Stimulated activated effector memory CD8-positive, alpha-beta T cell treated with anti-CD3 and anti-CD28 coated beads, Interleukin-12 subunit alpha, Interleukin-12 subunit beta, amount 100 ng/mL, for 72 hours (primary cell): ENCODE measurements around the gene NKD2.
"Not testable (repeated sequence)": the region's sequence is repeated elsewhere in the genome, so short reads cannot be mapped to it uniquely, and the experiment has no call there.

Experiments
- ATAC-seq: fragments of 150-1000 bp; cut with Tn5 transposase; 2 replicates; pipeline ENCODE4 v1.10.0; 2021
- DNase-seq, 2 donors: peaks; one replicate each; pipeline ENCODE4 v3.0.0; 2021 to 2022; ENCODE audit warnings: low spot score in 2 of 2
- H3K27ac Mint-ChIP-seq: one replicate; pipeline ENCODE4 v1.8.0; 2022; ENCODE audit warnings: mild to moderate bottlenecking, mixed read lengths
- H3K36me3 Mint-ChIP-seq: one replicate; pipeline ENCODE4 v1.8.0; 2022; ENCODE audit warnings: mild to moderate bottlenecking, mixed read lengths
- H3K4me1 Mint-ChIP-seq: one replicate; pipeline ENCODE4 v1.8.0; 2022; ENCODE audit warnings: mixed read lengths
- H3K4me3 Mint-ChIP-seq: one replicate; pipeline ENCODE4 v1.8.0; 2022; ENCODE audit warnings: mild to moderate bottlenecking, mixed read lengths
- H3K9me3 Mint-ChIP-seq: one replicate; pipeline ENCODE4 v1.8.0; 2022; ENCODE audit warnings: mixed read lengths

NKD2 gene

DNA sequence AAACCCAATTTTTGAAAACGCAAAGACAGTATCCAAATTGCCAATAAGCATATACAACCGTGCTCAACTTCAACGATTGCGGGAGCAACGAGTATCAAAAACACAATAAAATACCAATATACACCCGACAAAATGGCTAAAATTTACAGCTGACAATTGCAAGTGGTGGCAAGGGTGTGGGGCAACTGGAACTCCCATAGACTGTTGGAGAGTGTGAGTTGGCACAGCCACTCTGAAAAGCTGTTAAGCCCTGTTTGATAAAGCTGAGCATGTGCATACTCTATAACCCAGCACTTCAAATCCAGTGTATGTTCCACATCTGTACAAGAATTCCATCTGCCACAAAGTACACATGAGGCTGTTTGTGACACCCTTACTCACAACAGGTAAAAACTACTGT lies 20.3 kb upstream of the NKD2 start:
- H3K4me1 Mint-ChIP-seq, result no peaks in the 10 kb centered on the region
- no peak overlapping the region for H3K27ac Mint-ChIP-seq
- no peak for DNase-seq
- no peak overlapping the region for H3K4me3 Mint-ChIP-seq
- H3K36me3 Mint-ChIP-seq, result no peaks in the 10 kb centered on the region
- ATAC-seq, result no peak
- H3K9me3 Mint-ChIP-seq, result peaks cover 9% of the 10 kb centered on the region

- Mint-ChIP-seq H3K9me3 (peaks cover 5% of the 10 kb centered on the region), H3K4me3 (no peak overlapping the region), H3K4me1 (no peaks in the 10 kb centered on the region), H3K27ac (no peak overlapping the region), H3K36me3 (no peaks in the 10 kb centered on the region)
- no peak for ATAC-seq
- DNase-seq, result no peak
Observed at GRCh38 chr5:989961-990530, 18.6 kb upstream of the NKD2 start.

DNA sequence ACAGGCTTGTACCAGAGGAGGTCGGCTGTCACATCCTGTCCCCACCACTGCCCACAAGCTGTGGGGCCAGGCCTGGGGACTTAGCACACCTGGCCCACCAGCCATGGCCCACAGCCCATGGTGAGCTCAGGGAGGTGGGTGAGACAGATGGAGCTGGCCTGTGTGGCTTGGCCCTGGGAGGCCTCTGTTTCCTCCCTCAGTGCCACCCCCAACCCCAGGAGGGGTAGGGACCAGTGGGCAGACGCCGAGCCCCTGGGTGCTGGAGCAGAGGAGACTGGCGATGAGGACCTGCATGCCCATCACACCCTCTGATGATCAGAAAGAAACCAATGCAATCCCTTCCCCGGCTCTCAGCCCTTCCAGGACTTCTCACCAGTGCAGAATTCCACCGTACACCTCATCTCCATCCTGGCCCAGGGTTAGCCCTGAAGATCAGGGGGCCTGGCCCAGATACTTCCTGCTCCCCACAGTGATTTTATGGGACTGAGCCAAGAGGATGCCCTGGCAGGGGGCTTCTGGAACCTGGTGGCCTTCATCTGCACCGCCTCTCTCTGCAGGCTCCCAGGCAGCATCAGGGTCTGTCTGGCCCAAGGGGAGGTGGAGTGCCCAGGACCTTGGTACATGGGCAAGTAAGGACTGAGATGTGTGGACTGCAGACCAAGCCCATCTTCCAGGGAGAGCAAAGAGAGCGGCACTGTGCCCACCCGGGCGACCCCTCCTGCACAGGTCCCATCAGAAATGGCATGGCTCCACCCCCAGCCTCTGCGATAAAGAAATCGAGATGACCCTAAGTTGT lies 16.9 kb upstream of the NKD2 start:
- ATAC-seq, result no peak

DNA sequence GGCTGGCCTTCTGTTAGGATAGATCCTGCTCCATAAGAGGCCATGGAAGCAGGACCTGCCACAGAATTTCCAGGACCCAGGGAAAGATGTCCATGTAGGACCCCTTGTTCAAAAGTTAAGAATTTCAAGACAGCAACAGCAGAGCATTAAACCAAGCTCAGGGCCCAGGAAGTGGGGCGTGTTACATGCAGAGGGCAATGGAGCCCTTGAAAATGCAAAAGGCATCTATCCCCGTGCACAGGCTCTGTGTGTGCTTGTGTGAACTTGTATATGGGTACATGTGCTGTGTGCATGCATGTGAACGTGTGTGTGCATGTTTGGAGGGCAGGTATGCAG lies 14.4 kb upstream of the NKD2 start:
- Mint-ChIP-seq H3K9me3 (no peaks in the 10 kb centered on the region), H3K36me3 (no peaks in the 10 kb centered on the region), H3K27ac (no peak overlapping the region), H3K4me3 (no peak overlapping the region), H3K4me1 (peaks cover 6% of the 10 kb centered on the region)
- DNase-seq (no peak), ATAC-seq (no peak)

More for the DNA sequence above, 16.9 kb upstream of the NKD2 start:
- Mint-ChIP-seq H3K27ac (no peak overlapping the region), H3K36me3 (no peaks in the 10 kb centered on the region), H3K4me3 (no peak overlapping the region), H3K4me1 (no peaks in the 10 kb centered on the region), H3K9me3 (peaks cover 5% of the 10 kb centered on the region)
- no peak for DNase-seq

DNA sequence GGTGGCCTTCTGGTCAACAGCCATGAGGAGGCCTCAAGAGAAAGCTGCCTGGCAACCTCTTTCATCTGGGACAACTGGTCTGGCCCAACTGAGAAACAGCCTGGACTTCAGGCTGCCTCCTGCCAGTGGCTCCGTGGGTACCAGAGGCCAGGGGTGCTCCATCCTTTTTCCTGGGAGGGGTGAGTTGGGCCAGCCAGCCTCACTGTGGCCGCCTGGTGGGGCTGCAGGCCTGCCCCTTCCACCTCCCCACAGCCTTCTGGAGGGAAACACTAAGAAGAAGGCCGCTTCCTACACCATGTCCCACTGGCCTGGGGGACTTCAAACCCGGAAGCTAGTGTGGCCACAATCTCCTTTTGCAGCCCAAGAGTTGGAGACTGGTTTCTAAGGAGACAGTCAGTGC lies 13.8 kb upstream of the NKD2 start:
- Mint-ChIP-seq H3K4me1 (peaks cover 6% of the 10 kb centered on the region), H3K36me3 (no peaks in the 10 kb centered on the region), H3K27ac (no peak overlapping the region), H3K4me3 (no peak overlapping the region), H3K9me3 (no peaks in the 10 kb centered on the region)
- ATAC-seq (no peak), DNase-seq (no peak)

DNA sequence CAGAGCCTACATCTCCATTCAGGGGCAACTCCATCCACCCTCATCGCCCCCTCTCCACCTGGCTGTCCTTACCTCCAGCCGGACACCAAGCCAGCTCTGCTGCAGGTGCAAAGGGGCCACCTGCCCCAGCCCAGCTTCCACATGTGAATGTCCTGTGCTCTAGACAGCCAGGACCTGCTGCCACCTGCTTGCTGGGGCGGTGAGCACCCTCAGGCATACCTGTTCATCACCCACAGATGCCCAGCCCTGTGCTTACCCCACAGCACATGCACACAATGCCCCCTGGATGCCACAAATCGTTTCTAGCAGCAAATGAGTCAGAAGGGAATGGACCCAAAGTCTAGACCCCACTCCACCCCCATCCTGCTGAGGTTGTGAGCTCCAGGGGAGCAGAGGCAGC lies 13.3 kb upstream of the NKD2 start:
- Mint-ChIP-seq H3K4me3 (no peak overlapping the region), H3K9me3 (no peaks in the 10 kb centered on the region), H3K36me3 (no peaks in the 10 kb centered on the region), H3K4me1 (peaks cover 6% of the 10 kb centered on the region), H3K27ac (no peak overlapping the region)
- ATAC-seq, result no peak
- no peak for DNase-seq

DNA sequence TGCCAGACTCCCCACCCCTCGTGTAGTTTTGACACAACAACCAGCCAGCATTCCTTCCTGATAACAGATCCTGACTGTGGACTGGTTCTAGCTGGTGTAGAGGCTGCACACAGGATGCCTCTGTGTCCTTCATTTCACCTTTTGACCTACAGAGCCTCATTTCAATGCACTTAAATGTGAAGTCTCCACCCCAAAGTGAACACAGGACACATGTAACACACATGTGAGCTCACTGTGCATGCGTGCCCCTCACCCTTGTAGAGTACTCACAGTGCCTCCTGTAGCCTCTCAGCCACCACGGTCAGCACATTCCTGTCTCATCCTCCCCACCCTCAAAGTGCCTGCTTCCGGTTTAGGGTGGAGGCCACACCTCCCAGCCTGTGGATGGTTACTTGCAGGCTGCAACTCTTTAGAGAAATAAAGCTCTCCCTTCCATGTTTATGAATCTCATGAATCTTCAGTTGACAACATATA lies 11.6 kb upstream of the NKD2 start:
- peak; percentile 48 for ATAC-seq
- no peak for DNase-seq
- H3K4me1 Mint-ChIP-seq, result peaks cover 8% of the 10 kb centered on the region
- no peaks in the 10 kb centered on the region for H3K9me3 Mint-ChIP-seq
- no peak overlapping the region for H3K27ac Mint-ChIP-seq
- H3K36me3 Mint-ChIP-seq, result no peaks in the 10 kb centered on the region
- no peak overlapping the region for H3K4me3 Mint-ChIP-seq

DNA sequence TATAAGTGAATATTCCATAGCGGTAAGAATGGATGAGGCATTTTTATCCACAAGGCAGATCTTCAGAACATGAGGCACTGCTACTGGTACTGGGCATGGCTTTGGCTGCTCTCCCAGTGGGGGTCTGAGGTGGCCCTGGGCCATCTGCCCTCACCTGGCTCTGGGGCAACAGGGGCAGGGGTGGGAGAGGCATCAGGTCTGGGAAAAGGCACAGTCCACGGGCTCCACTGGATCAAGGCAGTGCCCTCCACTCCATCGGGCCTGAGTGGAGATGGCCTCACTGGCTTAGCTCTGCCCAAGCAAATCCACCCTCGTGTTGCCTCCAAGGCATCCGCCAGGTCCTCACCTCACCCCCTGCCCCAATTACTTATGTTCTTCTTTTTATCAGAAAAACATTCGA lies 10.9 kb upstream of the NKD2 start:
- no peak for ATAC-seq
- Mint-ChIP-seq H3K9me3 (no peaks in the 10 kb centered on the region), H3K4me1 (peaks cover 10% of the 10 kb centered on the region), H3K36me3 (no peaks in the 10 kb centered on the region), H3K4me3 (no peak overlapping the region), H3K27ac (no peak overlapping the region)
- DNase-seq, result no peak

GRCh38 chr5:998246-999031 lies 10.2 kb upstream of the NKD2 start:
- ATAC-seq (no peak), DNase-seq (no peak)
- Mint-ChIP-seq H3K4me1 (peaks cover 11% of the 10 kb centered on the region), H3K4me3 (no peak overlapping the region), H3K36me3 (no peaks in the 10 kb centered on the region), H3K9me3 (no peaks in the 10 kb centered on the region), H3K27ac (no peak overlapping the region)

GRCh38 chr5:999032-999501 lies 9.5 kb upstream of the NKD2 start:
- Mint-ChIP-seq H3K4me1 (peaks cover 17% of the 10 kb centered on the region), H3K36me3 (no peaks in the 10 kb centered on the region), H3K4me3 (no peak overlapping the region), H3K9me3 (no peaks in the 10 kb centered on the region), H3K27ac (no peak overlapping the region)
- ATAC-seq, result no peak
- no peak for DNase-seq

DNA sequence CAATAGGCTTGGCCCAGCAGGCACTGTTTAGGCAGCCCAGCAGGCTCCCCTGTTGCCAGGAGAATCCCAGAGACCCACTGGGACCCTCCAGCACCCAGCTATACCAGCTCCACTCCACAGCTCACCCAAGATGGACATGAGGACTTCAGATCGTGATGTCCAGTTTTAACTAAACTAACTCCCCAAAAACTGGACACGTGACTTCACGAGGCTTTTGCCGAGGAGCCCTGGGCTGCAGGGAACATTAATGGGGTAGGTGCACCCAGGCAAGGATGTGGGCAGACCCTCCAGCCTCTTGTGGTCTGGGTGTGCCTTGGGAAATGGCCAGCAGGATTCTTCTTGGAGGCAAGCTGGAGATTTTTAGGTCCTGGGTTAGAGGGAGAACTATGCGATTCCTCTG lies 8.9 kb upstream of the NKD2 start:
- ATAC-seq, result no peak
- peaks cover 22% of the 10 kb centered on the region for H3K4me1 Mint-ChIP-seq

GRCh38 chr5:1000329-1000728 lies 8.3 kb upstream of the NKD2 start:
- ATAC-seq (no peak), DNase-seq (peak in 1 of 2 donors; percentile 17)
- Mint-ChIP-seq H3K4me3 (no peak overlapping the region), H3K4me1 (peaks cover 22% of the 10 kb centered on the region), H3K9me3 (no peaks in the 10 kb centered on the region), H3K27ac (no peak overlapping the region), H3K36me3 (no peaks in the 10 kb centered on the region)

More for the DNA sequence above, 8.9 kb upstream of the NKD2 start:
- Mint-ChIP-seq H3K9me3 (no peaks in the 10 kb centered on the region), H3K4me3 (no peak overlapping the region), H3K36me3 (no peaks in the 10 kb centered on the region), H3K27ac (no peak overlapping the region)
- DNase-seq, result no peak

- not testable (repeated sequence) for H3K9me3 Mint-ChIP-seq, H3K36me3 Mint-ChIP-seq, H3K27ac Mint-ChIP-seq, ATAC-seq, H3K4me3 Mint-ChIP-seq
- peaks cover 25% of the 10 kb centered on the region for H3K4me1 Mint-ChIP-seq
- DNase-seq, result peak in 1 of 2 donors; percentile 23
Observed at GRCh38 chr5:1000831-1001230, 7.8 kb upstream of the NKD2 start.

- Mint-ChIP-seq H3K4me1 (peaks cover 28% of the 10 kb centered on the region), H3K36me3 (no peaks in the 10 kb centered on the region), H3K9me3 (no peaks in the 10 kb centered on the region), H3K27ac (no peak overlapping the region), H3K4me3 (no peak overlapping the region)
- ATAC-seq (no peak), DNase-seq (peak in 1 of 2 donors; percentile 32)
Observed at GRCh38 chr5:1001406-1002270, 7.0 kb upstream of the NKD2 start.

GRCh38 chr5:1002271-1002546 lies 6.4 kb upstream of the NKD2 start:
- DNase-seq, result no peak
- Mint-ChIP-seq H3K36me3 (no peaks in the 10 kb centered on the region), H3K27ac (no peak overlapping the region), H3K9me3 (no peaks in the 10 kb centered on the region), H3K4me1 (peaks cover 23% of the 10 kb centered on the region), H3K4me3 (no peak overlapping the region)
- ATAC-seq, result no peak
